HCT116 (cell line): ENCODE results near the gene KANSL1.

Experiments
- ZNF274 ChIP-seq: fragments of 200-500 bp; sonication (Bioruptor generic); IDR thresholded peaks from 2 replicates; pipeline ENCODE4 v1.6.1; 2014; ENCODE audit warnings: mild to moderate bottlenecking, low read depth, low read length, inconsistent platforms
- TF ChIP-seq, protein P1 (sequence below), 3 experiments: fragments of 200-600 bp in 1 of 3; sonication (generic) in 1 of 3; IDR thresholded peaks in 2 of 3; conservative IDR thresholded peaks in 1 of 3; 2 replicates each; pipeline ENCODE4 v1.5.1; 2012 to 2017; ENCODE audit warnings: low read depth in 2 of 3, low read length in 2 of 3, antibody characterized with exemption in 1 of 3, borderline replicate concordance in 1 of 3, control low read depth in 1 of 3, mild to moderate bottlenecking in 1 of 3, mixed read lengths in 1 of 3, mixed run types in 1 of 3, moderate library complexity in 1 of 3; ENCODE audit not compliant: insufficient read depth in 1 of 3

DNA sequence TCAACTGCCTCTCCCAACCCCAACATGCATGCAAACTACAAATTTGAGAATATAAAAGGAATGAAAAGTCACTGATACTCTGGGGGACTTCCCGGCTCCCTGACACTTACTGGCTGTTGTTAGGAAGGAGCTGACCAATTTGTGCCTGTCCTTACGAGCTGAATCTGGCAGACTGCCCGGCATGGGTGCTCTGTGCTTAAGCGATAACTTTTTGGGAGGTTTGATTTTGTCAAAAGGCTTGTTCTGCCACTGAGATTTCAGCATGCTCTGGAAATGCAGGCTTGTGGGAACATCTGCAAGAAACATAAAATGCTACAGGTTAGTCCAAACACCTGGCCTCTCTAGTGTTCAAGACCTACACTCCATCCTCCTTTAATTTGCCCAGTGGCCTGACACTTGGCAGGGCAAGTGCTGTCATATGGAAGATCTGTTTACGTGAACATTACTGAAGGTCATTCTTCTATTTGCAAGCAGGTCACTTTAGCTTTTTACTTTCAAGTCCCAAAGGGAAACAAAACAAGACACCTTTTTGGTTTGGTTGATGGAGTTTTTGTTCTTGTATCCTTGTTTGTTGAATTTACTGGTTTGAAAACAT lies 153.5 kb downstream of the KANSL1 start:
- TF ChIP-seq ZNF274: no peak
- TF ChIP-seq, protein P1, sequence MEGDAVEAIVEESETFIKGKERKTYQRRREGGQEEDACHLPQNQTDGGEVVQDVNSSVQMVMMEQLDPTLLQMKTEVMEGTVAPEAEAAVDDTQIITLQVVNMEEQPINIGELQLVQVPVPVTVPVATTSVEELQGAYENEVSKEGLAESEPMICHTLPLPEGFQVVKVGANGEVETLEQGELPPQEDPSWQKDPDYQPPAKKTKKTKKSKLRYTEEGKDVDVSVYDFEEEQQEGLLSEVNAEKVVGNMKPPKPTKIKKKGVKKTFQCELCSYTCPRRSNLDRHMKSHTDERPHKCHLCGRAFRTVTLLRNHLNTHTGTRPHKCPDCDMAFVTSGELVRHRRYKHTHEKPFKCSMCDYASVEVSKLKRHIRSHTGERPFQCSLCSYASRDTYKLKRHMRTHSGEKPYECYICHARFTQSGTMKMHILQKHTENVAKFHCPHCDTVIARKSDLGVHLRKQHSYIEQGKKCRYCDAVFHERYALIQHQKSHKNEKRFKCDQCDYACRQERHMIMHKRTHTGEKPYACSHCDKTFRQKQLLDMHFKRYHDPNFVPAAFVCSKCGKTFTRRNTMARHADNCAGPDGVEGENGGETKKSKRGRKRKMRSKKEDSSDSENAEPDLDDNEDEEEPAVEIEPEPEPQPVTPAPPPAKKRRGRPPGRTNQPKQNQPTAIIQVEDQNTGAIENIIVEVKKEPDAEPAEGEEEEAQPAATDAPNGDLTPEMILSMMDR (IDR thresholded peaks at IDR 0.05 in 2 of 3, conservative IDR thresholded peaks at IDR 0.05 in 1 of 3; ENCODE audit: borderline replicate concordance in 1 of 3, insufficient read depth in 1 of 3, low read depth in 2 of 3, low read length in 2 of 3): no peak
